HG02763 (cell line): ENCODE results near the gene ADAMTSL1.

Experiments
- ATAC-seq: cut with Tn5 transposase; IDR thresholded peaks from one replicate; pipeline ENCODE4 v1.9.1; 2021; ENCODE audit warnings: mild to moderate bottlenecking, moderate library complexity; ENCODE audit not compliant: unreplicated experiment

The ADAMTSL1 gene

DNA sequence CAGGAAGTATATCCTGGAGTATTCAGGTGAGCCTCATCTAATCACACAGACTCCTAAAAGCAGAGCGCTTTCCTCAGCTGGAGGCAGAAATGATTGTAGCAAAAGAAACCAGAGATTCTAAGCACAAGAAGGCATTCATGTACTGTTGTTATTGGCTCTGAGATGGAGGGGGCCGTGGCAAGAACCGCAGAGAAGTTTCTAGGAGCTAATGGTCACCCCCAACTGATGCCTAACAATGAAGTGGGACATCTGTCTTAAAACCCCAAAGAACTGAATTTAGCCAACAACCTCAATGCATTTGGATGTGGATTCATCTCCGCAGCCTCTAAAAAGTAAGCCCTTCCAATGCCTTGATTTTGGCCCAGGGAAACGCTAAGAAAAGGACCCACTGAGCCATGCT is 76.3 kb downstream of the ADAMTSL1 start:
- no peak for ATAC-seq

DNA sequence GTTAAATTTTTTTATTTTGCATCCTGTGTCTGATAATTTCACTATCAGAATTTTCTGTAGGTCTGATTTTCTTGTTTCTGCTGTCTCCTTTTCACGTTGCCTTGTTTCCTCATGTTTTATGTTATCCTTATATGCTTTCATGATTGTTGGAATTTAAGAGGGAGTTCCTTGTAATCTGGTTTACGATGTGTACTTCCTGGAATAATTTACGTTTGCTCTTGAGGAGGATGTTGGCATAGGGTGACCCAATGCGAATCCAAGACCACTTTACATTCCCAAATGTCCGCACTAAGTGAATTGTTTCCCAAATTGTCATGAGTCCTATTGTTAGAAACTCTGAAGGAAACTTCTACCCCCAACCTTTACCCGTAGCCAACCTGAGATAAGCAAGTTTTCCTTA is 80.3 kb downstream of the ADAMTSL1 start:
- ATAC-seq: no peak

DNA sequence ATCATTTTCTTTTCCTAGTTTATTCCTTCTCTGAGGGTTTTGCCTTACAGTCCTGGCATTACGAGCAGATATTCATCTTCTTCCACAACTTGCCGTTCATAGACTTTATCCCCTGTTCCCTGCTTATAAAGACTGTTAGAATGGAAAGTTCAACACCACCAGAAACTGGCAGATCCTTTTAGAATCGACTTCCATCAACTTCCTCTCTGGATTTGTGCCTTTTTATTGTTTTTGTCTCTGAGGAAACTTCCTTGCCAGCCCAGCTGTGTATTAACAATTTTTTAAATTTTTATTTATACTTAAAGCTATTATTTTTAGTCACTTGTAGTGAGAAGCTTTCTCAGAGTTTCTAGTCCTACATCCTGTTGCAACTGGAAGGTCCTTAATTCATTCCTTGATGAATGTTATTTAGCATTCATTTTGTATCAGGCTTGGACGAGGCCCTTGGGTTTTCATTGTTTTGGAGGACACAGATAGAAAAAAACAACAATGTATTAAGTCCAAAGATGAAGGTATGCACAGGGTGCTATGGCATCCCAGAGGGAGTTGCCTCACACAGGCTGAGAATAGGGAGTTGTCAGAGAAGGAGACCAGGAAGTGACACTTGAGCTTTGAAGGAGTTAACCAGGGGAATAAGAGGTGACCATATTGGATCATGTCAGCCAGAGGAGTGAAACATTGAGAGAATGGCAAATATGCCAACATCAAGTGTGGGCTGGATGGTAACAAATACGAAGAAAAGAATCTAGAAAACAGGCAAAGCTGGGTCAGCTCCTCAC is 81.3 kb downstream of the ADAMTSL1 start:
- ATAC-seq: no peak

DNA sequence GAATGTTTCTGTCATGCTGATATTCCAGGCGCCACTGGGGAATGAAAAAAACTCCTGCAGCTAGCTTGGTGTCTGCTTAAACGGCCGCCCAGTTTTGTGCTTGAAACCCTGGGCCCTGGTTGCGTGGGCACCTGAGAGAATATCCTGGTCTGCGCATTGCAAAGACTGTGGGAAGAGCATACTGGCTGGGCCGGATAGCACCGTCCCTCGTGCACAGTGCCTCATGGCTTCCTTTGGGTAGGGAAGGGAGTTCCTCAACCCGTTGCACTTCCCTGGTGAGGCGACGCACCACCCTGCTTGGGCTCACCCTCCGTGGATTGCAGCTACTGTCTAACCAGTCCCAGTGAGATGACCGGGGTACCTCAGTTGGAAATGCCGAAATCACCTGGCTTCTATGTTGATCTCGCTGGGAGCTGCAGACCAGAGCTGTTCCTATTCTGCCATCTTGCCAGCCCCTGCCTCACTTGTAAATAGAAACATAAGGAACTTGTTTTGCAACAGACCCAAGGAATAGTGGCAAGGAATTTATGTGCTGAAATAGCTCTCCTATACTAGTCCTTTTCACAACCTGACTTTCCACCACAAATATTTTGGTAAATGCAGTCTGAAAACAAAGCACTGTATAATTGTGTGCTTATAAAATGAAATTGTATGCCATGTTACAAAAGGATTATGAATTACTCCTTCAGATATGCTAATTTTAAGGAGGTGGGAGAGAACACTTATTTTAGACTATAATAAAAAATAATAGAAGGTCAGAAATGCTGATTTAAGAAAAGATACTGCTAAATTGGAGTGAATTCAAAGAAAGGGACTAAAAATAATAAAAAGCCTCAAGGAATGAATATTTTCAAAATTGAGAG is 90.3 kb downstream of the ADAMTSL1 start:
- ATAC-seq: no peak

DNA sequence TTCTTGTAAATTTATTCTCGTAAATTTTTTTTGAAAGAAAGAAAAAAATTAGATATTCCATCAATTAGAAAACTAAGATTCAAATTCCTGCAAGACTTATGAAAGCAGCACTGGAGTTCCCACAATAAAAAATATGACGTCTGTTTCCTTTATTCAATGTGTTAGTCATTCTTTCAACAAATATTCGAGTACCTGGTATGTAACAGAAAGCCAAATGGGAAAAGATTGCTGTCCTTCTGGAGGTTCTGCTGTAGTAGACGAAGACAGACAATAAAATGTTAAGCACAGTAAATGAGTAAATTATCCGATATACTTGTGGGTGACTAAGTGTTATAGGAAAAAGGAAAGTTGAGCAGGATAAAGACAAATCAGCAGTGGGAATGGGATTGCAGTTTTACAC is 92.2 kb downstream of the ADAMTSL1 start:
- no peak for ATAC-seq

DNA sequence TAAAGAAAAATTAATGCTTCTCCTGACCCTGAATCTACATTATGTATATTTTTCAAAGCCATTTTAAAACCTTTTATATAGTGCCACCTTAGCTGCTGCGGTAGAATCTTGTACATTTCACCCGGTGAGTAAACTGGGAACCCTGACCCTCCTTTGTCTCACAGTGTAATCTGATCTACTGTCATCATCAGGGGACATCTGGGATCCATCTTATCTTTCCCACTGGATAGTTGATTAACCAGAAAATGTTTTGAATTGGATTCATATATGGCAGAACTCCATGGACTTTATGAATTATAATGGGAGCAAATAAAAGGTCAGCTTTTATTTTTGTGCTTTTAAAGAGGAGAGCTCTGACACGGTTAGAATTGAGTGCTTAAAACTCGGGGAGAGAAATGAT is 95.0 kb downstream of the ADAMTSL1 start:
- ATAC-seq: no peak

GRCh38 chr9:18569941-18570630 is 96.1 kb downstream of the ADAMTSL1 start:
- ATAC-seq: no peak

DNA sequence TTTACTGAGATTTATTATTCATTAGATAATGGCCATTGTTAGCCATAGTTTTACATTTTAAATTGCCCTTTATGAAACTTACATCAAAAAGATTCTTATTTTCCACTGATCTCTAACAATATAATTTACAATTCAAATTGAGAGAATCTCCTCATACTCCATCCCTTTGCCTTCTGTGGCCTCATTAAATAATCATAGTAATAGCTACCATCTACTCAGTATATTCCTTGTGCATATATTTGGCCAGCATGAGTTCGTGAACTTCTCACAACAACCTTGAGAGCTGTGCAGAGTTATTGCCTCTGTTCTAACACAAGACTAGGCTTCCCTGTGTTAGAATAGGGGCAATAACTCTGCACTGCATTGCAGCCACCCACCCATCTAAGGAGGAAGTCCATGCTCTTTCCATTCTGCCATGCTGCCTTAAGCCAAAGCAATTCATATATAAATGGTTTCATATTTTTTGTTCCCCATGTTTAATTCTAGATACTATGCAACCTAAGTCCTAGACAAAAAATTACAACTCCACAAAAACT is 99.1 kb downstream of the ADAMTSL1 start:
- no peak for ATAC-seq

DNA sequence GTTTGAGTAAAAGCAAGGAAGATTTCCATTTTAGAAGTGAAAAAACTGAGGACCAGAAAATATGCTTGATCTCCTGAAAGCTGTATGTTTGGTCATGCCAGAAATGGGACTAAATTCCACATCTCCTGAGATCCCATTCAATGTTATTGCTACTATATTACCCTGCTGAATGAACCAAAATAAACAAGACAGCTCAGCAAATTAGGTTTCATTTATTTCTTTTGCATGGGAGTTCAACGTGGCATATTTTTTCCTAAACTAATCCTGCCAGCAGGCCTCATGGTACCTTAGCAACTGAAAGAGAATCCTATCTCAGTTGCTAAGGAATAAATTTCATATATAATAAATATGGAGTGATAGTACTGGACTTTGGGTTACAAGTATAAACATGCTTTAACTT is 101.7 kb downstream of the ADAMTSL1 start:
- no peak for ATAC-seq

DNA sequence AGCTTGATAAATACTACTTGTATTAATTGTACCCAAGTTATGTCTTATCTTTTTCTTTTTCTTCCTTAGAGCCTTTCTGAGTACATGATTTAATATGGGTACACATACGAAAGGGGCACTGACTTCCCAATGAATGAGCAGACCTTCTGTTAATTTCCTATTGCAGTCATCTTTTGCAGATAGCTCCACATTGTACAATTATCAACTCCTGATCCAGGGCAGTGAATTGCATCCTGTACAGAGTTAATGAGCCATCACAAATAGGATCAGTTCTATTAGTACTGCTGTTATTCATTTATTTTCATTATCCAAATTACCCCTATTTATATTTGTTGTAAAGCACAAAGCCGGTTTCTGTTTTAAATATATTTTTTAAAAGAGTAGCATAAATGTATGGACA is 105.6 kb downstream of the ADAMTSL1 start:
- ATAC-seq: no peak

GRCh38 chr9:18580151-18580550 is 106.2 kb downstream of the ADAMTSL1 start:
- no peak for ATAC-seq

DNA sequence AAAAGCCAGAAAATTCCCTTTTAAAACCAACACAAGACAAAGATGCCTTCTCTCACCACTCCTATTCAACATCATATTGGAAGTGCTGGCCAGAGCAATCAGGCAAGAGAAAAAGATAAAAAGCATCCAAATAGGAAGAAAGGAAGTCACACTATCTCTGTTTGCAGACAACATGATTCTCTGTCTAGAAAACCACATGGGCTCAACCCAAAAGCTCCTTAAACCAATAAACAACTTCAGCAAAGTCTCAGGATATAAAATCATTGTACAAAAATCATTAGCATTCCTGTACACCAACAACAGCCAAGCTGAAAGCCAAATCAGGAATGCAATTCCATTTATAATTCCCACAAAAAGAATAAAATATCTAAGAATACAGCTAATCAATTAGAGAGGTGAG is 112.0 kb downstream of the ADAMTSL1 start:
- no peak for ATAC-seq

GRCh38 chr9:18588002-18588401 is 114.0 kb downstream of the ADAMTSL1 start:
- no peak for ATAC-seq

DNA sequence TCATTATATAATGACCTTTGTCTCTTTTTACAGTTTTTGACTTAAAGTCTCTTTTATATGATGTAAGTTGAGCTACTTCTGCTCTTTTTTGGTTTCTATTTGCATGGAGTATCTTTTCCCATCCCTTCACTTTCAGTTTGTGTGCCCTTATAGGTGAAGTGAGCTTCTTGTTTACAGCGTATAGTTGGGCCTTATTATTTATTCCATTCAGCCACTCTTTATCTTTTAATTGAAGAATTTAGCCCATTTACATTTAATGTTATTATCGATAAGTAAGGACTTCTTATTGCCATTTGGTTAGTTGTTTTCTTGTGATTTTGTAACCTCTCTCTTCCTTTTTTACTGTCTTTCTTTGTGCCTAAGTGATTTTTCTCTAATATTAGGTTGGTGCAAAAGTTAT is 117.3 kb downstream of the ADAMTSL1 start:
- ATAC-seq: no peak

GRCh38 chr9:18594837-18595236 is 120.9 kb downstream of the ADAMTSL1 start:
- ATAC-seq: no peak

DNA sequence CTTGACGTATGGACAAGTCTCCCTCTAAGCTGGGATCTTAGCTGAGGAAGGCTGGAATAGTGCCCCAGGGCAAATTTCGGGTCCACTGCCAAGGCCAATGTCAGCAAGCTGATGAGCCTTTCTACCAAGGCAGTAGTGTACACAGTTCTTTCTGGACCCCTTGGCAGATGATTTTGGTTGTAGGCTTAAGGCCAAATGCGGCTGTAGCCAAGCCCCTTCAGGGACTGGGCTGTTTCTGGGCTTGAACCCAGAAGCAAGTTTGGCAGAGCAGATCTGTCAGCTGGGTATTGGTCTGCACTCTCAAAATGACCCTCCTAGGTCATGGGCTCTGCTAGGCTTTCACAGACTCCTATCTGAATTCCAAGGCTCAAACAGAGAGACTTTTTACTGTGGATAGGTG is 121.6 kb downstream of the ADAMTSL1 start:
- no peak for ATAC-seq

DNA sequence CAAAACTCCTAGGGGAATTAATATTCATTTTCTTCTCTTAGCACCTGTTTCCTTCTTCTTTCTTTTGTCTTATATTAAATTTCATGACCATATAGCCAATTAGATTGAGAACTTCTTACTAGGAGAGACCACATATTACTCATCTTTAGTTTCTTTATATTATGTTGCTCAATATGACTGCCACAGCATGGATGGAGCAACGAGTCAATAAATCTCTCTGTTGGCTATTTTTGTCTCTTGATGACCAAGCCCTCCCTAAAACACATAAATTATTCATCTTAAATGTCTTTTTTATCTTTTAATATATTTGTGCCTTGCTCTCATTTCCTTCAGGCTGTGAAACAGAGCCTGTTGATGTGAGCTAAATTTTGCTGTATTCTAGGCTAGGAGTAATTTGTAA is 123.0 kb downstream of the ADAMTSL1 start:
- no peak for ATAC-seq

GRCh38 chr9:18598969-18599368 is 125.0 kb downstream of the ADAMTSL1 start:
- no peak for ATAC-seq

- ATAC-seq: no peak
Measured at GRCh38 chr9:18601026-18601425, 127.1 kb downstream of the ADAMTSL1 start.

GRCh38 chr9:18601956-18602355 is 128.0 kb downstream of the ADAMTSL1 start:
- ATAC-seq: no peak
